Prostate gland (tissue), 2 donors: ENCODE data around the gene EPHB2. TPM values are rescaled to one million over a fixed set of nuclear protein-coding genes. Genes with fewer than 3 reads are reported as not detected.

ENCODE experiments used
- DNase-seq: peaks from one replicate; pipeline ENCODE4 v3.0.0-alpha.2; 2019; ENCODE audit warnings: low spot score
- H3K27ac ChIP-seq, 2 donors: fragments of 200-600 bp; sonication (generic); 2 replicates each; pipeline ENCODE4 v1.5.1; 2017 to 2019
- H3K27me3 ChIP-seq: fragments of 200-600 bp; sonication (generic); replicated peaks from 2 replicates; pipeline ENCODE4 v1.5.1; 2019; ENCODE audit not compliant: insufficient read depth
- H3K36me3 ChIP-seq, 2 donors: fragments of 200-600 bp; sonication (generic); 1 replicate in 1 of 2; 2 replicates in 1 of 2; pipeline versions ENCODE4 v1.5.1 to v1.8.1; 2017 to 2019
- H3K4me1 ChIP-seq: fragments of 200-600 bp; sonication (generic); replicated peaks from 2 replicates; pipeline ENCODE4 v1.5.1; 2019
- H3K4me3 ChIP-seq, 2 donors: fragments of 200-600 bp; sonication (generic); 2 replicates each; pipeline ENCODE4 v1.5.1; 2017 to 2019
- H3K9me3 ChIP-seq: fragments of 200-600 bp; sonication (generic); 2 replicates; pipeline ENCODE4 v1.5.1; 2017
- POLR2A ChIP-seq: fragments of 450-650 bp; IDR thresholded peaks from one replicate; pipeline ENCODE4 v1.6.1; 2016; ENCODE audit warnings: antibody characterized with exemption, mild to moderate bottlenecking
- POLR2AphosphoS5 ChIP-seq: sonication (generic); formaldehyde crosslinking; IDR thresholded peaks from one replicate; pipeline ENCODE4 v1.6.1; 2017; ENCODE audit warnings: antibody characterized with exemption
- WGBS: methylation state at CpG from one replicate; pipeline ENCODE4 v1.1.5; 2018; 5-methylcytosine and 5-hydroxymethylcytosine counted together
- intact Hi-C: fragments of 100-400 bp; cut with DNase I; formaldehyde crosslinking; loops from one replicate; pipeline ENCODE4 v1.14.2; 2022
- total RNA-seq, 2 donors: library from RNA; depleted of rRNA; stranded (reverse); fragments of >200 nt; gene quantifications; one replicate each; pipeline ENCODE4 v1.1.0, GENCODE V29; 2016
- TF ChIP-seq, protein P1 (sequence below), 4 experiments: fragments of 200-600 bp in 2 of 4; fragments of 450-650 bp in 2 of 4; sonication (generic) in 2 of 4; IDR thresholded peaks; 1 replicate in 3 of 4; 2 replicates in 1 of 4; pipeline ENCODE4 v1.5.1; 2016 to 2019; ENCODE audit warnings: antibody characterized with exemption in 4 of 4, mild to moderate bottlenecking in 2 of 4, moderate library complexity in 2 of 4

The EPHB2 gene
- total RNA-seq, 2 donors from 2014 or later: 6.4 to 7.4 TPM

DNA sequence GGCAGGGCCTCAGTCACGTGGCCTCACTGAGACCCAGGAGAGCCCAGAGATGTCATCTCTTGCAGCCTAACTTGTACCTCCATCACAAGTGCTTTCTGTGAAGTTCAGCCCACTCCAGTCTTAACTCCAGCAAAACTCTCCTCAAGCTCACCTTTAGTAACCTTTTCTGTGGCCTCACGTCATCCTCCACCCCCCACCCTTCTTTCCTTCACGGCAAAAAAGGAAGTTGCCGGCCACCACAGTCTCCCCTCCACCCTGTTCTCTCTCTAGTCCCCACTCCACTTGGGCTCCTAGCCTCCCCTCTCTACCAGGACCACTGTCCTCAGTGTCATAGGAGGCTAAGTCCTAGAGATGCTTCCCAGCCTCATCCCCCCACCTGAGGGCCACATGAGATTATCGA lies 155.1 kb downstream of the EPHB2 start:
- intact Hi-C loops: no loop called here

DNA sequence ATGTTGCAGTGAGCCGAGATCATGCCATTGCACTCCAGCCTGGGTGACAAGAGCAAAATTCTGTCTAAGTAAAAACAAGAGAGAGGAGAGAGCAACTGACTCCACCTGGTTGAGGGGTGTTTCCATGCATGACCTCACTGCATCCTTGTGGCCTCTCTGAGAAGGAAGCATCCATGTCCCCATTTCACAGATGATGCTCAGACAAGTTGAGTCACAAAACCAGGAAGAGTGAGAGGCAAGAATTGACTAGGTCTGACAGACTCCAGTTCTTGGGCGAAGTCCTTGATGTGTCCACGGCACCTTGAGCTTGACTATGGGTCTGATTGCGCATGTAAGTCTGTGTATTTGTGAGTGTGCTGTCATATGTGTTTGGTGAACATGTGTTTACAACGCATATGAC lies 156.2 kb downstream of the EPHB2 start:
- WGBS: 95% methylated on average over 5 of the region's 5 CpGs
- H3K27ac ChIP-seq: no peak overlapping the region
- H3K4me1 ChIP-seq: peaks cover 6% of the 10 kb centered on the region
- H3K9me3 ChIP-seq: no peaks in the 10 kb centered on the region
- no peaks in the 10 kb centered on the region for H3K36me3 ChIP-seq
- no peak for DNase-seq
- H3K4me3 ChIP-seq: no peak overlapping the region
- TF ChIP-seq POLR2A (no peak), POLR2AphosphoS5 (no peak)
- TF ChIP-seq, protein P1, sequence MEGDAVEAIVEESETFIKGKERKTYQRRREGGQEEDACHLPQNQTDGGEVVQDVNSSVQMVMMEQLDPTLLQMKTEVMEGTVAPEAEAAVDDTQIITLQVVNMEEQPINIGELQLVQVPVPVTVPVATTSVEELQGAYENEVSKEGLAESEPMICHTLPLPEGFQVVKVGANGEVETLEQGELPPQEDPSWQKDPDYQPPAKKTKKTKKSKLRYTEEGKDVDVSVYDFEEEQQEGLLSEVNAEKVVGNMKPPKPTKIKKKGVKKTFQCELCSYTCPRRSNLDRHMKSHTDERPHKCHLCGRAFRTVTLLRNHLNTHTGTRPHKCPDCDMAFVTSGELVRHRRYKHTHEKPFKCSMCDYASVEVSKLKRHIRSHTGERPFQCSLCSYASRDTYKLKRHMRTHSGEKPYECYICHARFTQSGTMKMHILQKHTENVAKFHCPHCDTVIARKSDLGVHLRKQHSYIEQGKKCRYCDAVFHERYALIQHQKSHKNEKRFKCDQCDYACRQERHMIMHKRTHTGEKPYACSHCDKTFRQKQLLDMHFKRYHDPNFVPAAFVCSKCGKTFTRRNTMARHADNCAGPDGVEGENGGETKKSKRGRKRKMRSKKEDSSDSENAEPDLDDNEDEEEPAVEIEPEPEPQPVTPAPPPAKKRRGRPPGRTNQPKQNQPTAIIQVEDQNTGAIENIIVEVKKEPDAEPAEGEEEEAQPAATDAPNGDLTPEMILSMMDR (IDR thresholded peaks at IDR 0.05): no peak
- intact Hi-C loops: no loop called here
- H3K27me3 ChIP-seq: no peaks in the 10 kb centered on the region

More for the DNA sequence above, 155.1 kb downstream of the EPHB2 start:
- TF ChIP-seq, protein P1 (IDR thresholded peaks at IDR 0.05): no peak
- TF ChIP-seq POLR2AphosphoS5: no peak
- TF ChIP-seq POLR2A: no peak
- H3K36me3 ChIP-seq: no peaks in the 10 kb centered on the region
- peaks cover 4% of the 10 kb centered on the region for H3K4me1 ChIP-seq
- no peaks in the 10 kb centered on the region for H3K27me3 ChIP-seq
- H3K9me3 ChIP-seq: no peaks in the 10 kb centered on the region
- no peak overlapping the region for H3K4me3 ChIP-seq
- H3K27ac ChIP-seq: no peak overlapping the region
- no peak for DNase-seq
- WGBS: 76% methylated on average over 5 of the region's 5 CpGs

DNA sequence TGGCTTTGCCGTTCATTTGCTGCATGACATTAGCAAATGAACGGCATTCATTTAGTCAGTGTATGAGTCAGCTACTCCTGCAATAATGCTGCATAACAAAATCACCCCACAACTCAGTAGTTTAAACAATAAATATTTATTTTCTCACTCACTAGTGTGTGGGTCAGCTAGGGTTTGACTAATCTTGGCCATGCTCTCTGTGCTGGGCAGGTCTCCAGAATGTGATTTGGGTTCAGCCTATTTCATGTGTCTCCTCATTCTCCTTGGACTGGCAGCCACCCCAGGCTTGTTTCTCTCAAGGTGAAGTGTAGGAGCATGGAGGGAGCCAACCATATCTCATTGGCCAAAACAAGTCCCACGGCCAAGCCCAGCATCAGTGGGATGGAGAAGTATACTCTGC lies 157.7 kb downstream of the EPHB2 start:
- no peak for DNase-seq
- Histone ChIP-seq H3K36me3 (no peaks in the 10 kb centered on the region), H3K27me3 (no peaks in the 10 kb centered on the region), H3K9me3 (no peaks in the 10 kb centered on the region), H3K4me1 (peaks cover 6% of the 10 kb centered on the region), H3K27ac (no peak overlapping the region), H3K4me3 (no peak overlapping the region)
- intact Hi-C loops: no loop called here
- WGBS: 91% methylated on average over 3 of the region's 3 CpGs
- TF ChIP-seq POLR2A (no peak), POLR2AphosphoS5 (no peak)
- TF ChIP-seq, protein P1 (IDR thresholded peaks at IDR 0.05): no peak

DNA sequence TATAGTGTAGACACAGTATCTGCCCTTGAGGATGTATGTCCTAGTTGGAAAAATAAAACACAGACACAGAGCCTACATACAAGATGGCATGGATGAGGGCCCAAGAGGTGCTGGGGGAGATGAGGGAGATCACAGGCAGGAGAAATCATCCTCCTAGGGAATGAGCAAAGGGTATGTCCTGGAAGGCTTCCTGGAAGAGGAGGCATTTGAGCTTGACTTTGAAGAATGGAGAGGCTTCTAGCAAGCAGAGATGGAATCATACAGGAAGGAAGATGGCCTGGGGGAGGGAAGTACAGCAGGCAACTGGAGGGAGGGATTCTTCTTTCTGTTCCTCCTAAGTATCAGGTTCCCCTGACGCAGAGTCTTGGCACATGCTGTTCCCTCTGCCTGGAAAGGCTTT lies 158.7 kb downstream of the EPHB2 start:
- no peak for DNase-seq
- Histone ChIP-seq H3K9me3 (no peaks in the 10 kb centered on the region), H3K4me3 (no peak overlapping the region), H3K36me3 (no peaks in the 10 kb centered on the region), H3K4me1 (peaks cover 6% of the 10 kb centered on the region), H3K27ac (no peak overlapping the region), H3K27me3 (no peaks in the 10 kb centered on the region)
- intact Hi-C loops: no loop called here
- WGBS: 84% methylated on average over 1 of the region's 1 CpG
- TF ChIP-seq, protein P1 (IDR thresholded peaks at IDR 0.05): no peak
- no peak for TF ChIP-seq POLR2AphosphoS5
- no peak for TF ChIP-seq POLR2A

DNA sequence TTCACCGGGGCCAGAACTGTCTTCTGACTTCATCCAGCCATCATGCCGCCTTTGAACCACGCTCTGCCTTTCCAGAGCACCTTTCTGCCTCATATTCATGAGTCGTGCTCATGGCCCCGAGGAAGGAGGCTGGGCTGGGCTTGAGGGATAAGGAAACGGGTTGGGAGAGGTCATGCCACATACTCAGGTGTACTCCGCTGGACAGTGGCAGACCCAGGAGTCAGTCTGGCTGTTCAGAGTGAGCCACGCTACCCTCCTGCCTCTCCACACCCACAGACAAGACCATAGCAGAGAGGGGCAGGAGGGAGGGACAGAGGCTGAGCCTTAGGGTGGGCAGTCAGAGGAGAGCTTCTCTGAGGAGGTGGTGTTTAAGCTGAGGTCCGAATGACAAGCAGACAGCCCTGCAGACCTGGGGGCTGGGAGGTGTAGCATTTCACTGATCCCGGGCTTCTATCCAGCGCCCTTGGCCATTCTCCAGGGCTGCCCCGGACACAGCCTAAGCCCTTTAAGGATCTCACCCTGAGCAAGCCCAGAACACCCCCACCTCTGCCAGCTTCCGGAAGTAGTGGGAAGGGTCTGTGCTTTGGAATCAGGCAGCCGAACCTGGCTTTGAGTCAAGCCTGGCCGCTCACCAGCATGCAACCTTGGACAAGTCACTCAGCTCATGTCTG lies 159.7 kb downstream of the EPHB2 start:
- 36% methylated on average over 15 of the region's 15 CpGs for WGBS
- peak; percentile 11 for DNase-seq

More for the DNA sequence above, 159.7 kb downstream of the EPHB2 start:
- H3K4me3 ChIP-seq: no peak overlapping the region
- TF ChIP-seq POLR2AphosphoS5: no peak
- no peaks in the 10 kb centered on the region for H3K9me3 ChIP-seq
- intact Hi-C loops: no loop called here
- H3K27ac ChIP-seq: no peak overlapping the region
- H3K36me3 ChIP-seq: no peaks in the 10 kb centered on the region
- H3K27me3 ChIP-seq: no peaks in the 10 kb centered on the region
- peaks cover 6% of the 10 kb centered on the region for H3K4me1 ChIP-seq
